ENCODE measurements around the gene ARID1B. TPM values are rescaled to one million over a fixed set of nuclear protein-coding genes. Genes with fewer than 3 reads are reported as not detected.

The ARID1B gene
- total and polyA plus RNA-seq, 2 of the 13 experiments (the other 11 are each of a cell fraction or from before 2014, with no cell fraction given), result 20.1 to 32.6 TPM

- TF ChIP-seq DZIP1 (CRISPR knock-in tag; IDR thresholded peaks at IDR 0.05), result peak; percentile 31; the same call in 1 of the 2 replicates
- TF ChIP-seq ZNF282 (IDR thresholded peaks at IDR 0.05; ENCODE audit: partially characterized antibody), result peak; percentile 72
- TF ChIP-seq ASH2L (IDR thresholded peaks at IDR 0.05; ENCODE audit: insufficient read length, low read depth, low read length), result no peak
- TF ChIP-seq ZNF713 (CRISPR knock-in tag; IDR thresholded peaks at IDR 0.05), result 0 out of 2 replicates have a peak, but pooled peaks have one; percentile 58
- TF ChIP-seq ONECUT2 (CRISPR knock-in tag; IDR thresholded peaks at IDR 0.05), result no peak
- TF ChIP-seq CEBPB (IDR thresholded peaks at IDR 0.05; ENCODE audit: borderline replicate concordance, low read depth, low read length), result no peak
- TF ChIP-seq ZNF652 (CRISPR knock-in tag; IDR thresholded peaks at IDR 0.05; ENCODE audit: borderline replicate concordance, low read depth), result no peak
- 0 out of 2 replicates have a peak, but pooled peaks have one; percentile 35 for TF ChIP-seq THAP11 (CRISPR knock-in tag; IDR thresholded peaks at IDR 0.05)
- no peak for TF ChIP-seq POLR2A (IDR thresholded peaks at IDR 0.05; ENCODE audit: insufficient read depth in 1 of 2, low read depth in 2 of 2, low read length in 2 of 2)
- no peak for TF ChIP-seq TAF15 (IDR thresholded peaks at IDR 0.05; ENCODE audit: low read depth, low read length, poor library complexity, severe bottlenecking)
- TF ChIP-seq, protein P1, sequence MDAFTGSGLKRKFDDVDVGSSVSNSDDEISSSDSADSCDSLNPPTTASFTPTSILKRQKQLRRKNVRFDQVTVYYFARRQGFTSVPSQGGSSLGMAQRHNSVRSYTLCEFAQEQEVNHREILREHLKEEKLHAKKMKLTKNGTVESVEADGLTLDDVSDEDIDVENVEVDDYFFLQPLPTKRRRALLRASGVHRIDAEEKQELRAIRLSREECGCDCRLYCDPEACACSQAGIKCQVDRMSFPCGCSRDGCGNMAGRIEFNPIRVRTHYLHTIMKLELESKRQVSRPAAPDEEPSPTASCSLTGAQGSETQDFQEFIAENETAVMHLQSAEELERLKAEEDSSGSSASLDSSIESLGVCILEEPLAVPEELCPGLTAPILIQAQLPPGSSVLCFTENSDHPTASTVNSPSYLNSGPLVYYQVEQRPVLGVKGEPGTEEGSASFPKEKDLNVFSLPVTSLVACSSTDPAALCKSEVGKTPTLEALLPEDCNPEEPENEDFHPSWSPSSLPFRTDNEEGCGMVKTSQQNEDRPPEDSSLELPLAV (CRISPR knock-in tag; conservative IDR thresholded peaks at IDR 0.05; ENCODE audit: low read depth), result no peak
- no peak for TF ChIP-seq WIZ (CRISPR knock-in tag; IDR thresholded peaks at IDR 0.05)
- no peak; the same call in 1 of the 2 replicates for TF ChIP-seq PHF20 (CRISPR knock-in tag; IDR thresholded peaks at IDR 0.05)
- TF ChIP-seq ZNF275 (CRISPR knock-in tag; IDR thresholded peaks at IDR 0.05; ENCODE audit: borderline replicate concordance), result no peak
- TF ChIP-seq GPN1 (CRISPR knock-in tag; IDR thresholded peaks at IDR 0.05; ENCODE audit: borderline replicate concordance), result no peak
- no peak for TF ChIP-seq MEIS1 (CRISPR knock-in tag; IDR thresholded peaks at IDR 0.05; ENCODE audit: borderline replicate concordance)
- no peak for TF ChIP-seq ZFP82 (CRISPR knock-in tag; IDR thresholded peaks at IDR 0.05; ENCODE audit: borderline replicate concordance)
- TF ChIP-seq ZNF512 (CRISPR knock-in tag; IDR thresholded peaks at IDR 0.05), result no peak
- TF ChIP-seq MIXL1 (CRISPR knock-in tag; IDR thresholded peaks at IDR 0.05), result no peak
- no peak for TF ChIP-seq ZNF543 (CRISPR knock-in tag; IDR thresholded peaks at IDR 0.05)
- TF ChIP-seq, protein P2, sequence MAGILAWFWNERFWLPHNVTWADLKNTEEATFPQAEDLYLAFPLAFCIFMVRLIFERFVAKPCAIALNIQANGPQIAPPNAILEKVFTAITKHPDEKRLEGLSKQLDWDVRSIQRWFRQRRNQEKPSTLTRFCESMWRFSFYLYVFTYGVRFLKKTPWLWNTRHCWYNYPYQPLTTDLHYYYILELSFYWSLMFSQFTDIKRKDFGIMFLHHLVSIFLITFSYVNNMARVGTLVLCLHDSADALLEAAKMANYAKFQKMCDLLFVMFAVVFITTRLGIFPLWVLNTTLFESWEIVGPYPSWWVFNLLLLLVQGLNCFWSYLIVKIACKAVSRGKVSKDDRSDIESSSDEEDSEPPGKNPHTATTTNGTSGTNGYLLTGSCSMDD (CRISPR knock-in tag; IDR thresholded peaks at IDR 0.05), result no peak
- TF ChIP-seq ZNF761 (CRISPR knock-in tag; conservative IDR thresholded peaks at IDR 0.05), result no peak
These were observed 444.1 kb downstream of the ARID1B start (continued) for GRCh38 chr6:157221049-157221816.
